Activated naive CD4-positive, alpha-beta T cell treated with anti-CD3 and anti-CD28 coated beads, Interleukin-2, amount 10 ng/mL, durations not matched to agents 7 days and 5 days (primary cell): ENCODE measurements around the gene RTKN2.

Source experiments
- CTCF ChIA-PET: fragments of 350-600 bp; sonication (Branson Sonifier 250); formaldehyde crosslinking; loops from one replicate; lab custom pipeline; 2021; ENCODE audit warnings: antibody characterized with exemption; lab: Charles Lee
- DNase-seq: peaks from one replicate; pipeline ENCODE4 v3.0.0-alpha.2; 2020
- H3K27ac Mint-ChIP-seq: one replicate; pipeline ENCODE4 v1.8.0; 2021; ENCODE audit warnings: mild to moderate bottlenecking, moderate library complexity, mixed read lengths
- H3K27me3 Mint-ChIP-seq: one replicate; pipeline ENCODE4 v1.8.0; 2021; ENCODE audit warnings: mild to moderate bottlenecking, mixed read lengths
- H3K36me3 Mint-ChIP-seq: one replicate; pipeline ENCODE4 v1.8.0; 2021; ENCODE audit warnings: mixed read lengths
- H3K4me1 Mint-ChIP-seq: one replicate; pipeline ENCODE4 v1.8.0; 2021; ENCODE audit warnings: mixed read lengths
- H3K4me3 Mint-ChIP-seq: one replicate; pipeline ENCODE4 v1.8.0; 2021; ENCODE audit warnings: mild to moderate bottlenecking, moderate library complexity, mixed read lengths
- H3K9me3 Mint-ChIP-seq: one replicate; pipeline ENCODE4 v1.8.0; 2021; ENCODE audit warnings: mixed read lengths

The RTKN2 gene

DNA sequence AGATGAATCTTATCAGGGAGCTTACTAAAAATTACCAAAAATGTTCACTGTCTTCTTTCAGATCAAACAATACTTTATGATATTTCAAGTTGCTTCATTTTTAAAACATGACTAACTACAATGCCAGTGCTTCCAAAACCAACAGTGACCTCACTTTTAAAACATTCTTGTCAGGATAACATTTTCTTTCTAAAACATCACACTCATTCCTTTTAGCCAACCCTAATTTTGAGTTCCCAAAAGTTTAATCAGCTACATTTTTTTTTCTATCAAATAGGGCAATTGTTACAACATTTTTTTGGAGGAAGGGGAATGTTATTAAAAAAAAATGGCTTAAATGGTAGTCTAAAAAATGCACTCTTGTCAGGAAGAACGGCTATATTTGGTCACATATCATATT is 37.3 kb downstream of the RTKN2 start:
- no peak overlapping the region for H3K4me3 Mint-ChIP-seq
- H3K9me3 Mint-ChIP-seq: peaks cover 2% of the 10 kb centered on the region
- no peaks in the 10 kb centered on the region for H3K27me3 Mint-ChIP-seq
- CTCF ChIA-PET: no interaction called here
- peaks cover 32% of the 10 kb centered on the region for H3K4me1 Mint-ChIP-seq
- H3K36me3 Mint-ChIP-seq: peaks cover 16% of the 10 kb centered on the region
- no peak for DNase-seq
- H3K27ac Mint-ChIP-seq: no peak overlapping the region

DNA sequence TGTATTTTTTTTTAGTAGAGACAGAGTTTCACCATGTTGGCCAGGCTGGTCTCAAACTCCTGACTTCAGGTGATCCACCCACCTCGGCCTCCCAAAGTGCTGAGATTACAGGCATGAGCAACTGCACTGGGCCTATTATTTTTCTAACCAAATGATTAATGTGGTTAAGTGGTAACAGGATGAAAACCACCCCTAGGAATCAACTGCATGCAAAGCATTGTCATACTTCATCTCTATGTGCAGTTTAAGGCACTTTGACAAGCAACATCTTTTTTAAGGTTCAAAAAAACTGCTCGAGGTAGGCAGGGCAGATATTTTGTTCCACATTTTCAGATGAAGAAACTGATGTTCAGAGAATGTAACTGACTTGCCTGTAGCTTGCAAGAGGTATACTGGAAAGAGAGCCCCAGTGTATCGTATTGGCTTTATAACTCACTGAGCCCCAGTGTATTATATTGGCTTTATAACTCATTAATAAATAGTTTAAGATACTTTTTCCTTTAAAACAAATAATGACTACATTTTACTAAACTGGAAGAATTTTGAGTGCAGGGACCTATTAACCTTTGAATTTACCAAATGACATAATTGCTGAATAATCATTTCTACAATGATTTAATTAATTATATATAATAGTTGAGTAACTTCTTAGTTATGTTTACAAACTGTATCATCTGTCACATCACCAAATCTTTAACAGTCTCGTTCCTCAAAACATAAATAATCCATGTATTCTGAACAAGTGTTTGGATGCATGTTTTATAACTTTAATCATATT is 38.1 kb downstream of the RTKN2 start:
- peaks cover 30% of the 10 kb centered on the region for H3K4me1 Mint-ChIP-seq
- peaks cover 17% of the 10 kb centered on the region for H3K36me3 Mint-ChIP-seq
- peak overlapping the region; percentile 30 for H3K27ac Mint-ChIP-seq
- no peak for DNase-seq
- CTCF ChIA-PET: interaction anchor here (1.3 kb wide), 1 partner anchor 15 kb away, joined by 6 read pairs; no protein-coding TSS in a partner anchor
- H3K27me3 Mint-ChIP-seq: no peaks in the 10 kb centered on the region
- H3K4me3 Mint-ChIP-seq: no peak overlapping the region
- H3K9me3 Mint-ChIP-seq: peaks cover 2% of the 10 kb centered on the region

DNA sequence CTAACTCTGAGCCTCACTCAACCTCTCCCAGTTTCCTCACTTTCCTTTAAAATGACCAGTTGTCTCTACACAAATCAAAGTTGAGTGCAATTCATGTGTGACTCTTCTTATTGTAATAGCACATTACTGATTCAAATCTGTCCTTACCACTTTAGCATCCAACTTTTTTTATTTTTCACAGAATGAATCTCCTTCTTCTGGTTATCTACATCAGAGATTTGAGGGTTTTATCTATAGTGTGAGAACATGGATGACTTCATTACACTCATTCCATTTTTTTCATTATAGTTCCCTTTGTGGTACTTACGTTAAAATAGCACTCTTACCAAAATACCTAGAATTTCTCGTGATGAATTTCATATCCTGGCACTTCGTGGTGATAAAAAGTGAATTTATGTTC is 43.3 kb downstream of the RTKN2 start:
- H3K4me1 Mint-ChIP-seq: peaks cover 7% of the 10 kb centered on the region
- H3K27me3 Mint-ChIP-seq: no peaks in the 10 kb centered on the region
- no peak overlapping the region for H3K27ac Mint-ChIP-seq
- no peak for DNase-seq
- H3K9me3 Mint-ChIP-seq: peaks cover 4% of the 10 kb centered on the region
- H3K4me3 Mint-ChIP-seq: no peak overlapping the region
- CTCF ChIA-PET: no interaction called here
- peaks cover 23% of the 10 kb centered on the region for H3K36me3 Mint-ChIP-seq

DNA sequence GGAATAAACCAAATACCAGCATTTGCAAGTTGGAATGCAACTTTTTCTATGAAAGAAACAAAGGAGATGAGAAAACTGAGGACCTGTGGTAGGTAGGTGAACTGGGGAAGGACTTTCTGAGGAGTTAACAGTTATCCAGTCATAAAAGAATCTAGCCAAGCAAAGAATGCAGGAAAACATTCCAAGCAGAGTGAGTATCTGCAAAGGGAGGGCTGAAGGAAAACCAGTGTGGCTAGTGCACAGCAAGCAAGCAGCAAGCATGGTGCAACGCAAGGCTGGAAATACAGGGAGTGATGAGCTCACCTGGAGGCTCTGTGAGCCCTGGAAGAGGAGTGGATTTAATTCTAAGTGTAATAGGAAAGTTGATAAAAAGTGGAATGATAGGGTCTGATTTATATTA is 44.0 kb downstream of the RTKN2 start:
- peaks cover 4% of the 10 kb centered on the region for H3K9me3 Mint-ChIP-seq
- H3K27me3 Mint-ChIP-seq: no peaks in the 10 kb centered on the region
- no peak overlapping the region for H3K4me3 Mint-ChIP-seq
- peaks cover 23% of the 10 kb centered on the region for H3K36me3 Mint-ChIP-seq
- no peak for DNase-seq
- no peak overlapping the region for H3K27ac Mint-ChIP-seq
- CTCF ChIA-PET: no interaction called here
- H3K4me1 Mint-ChIP-seq: peaks cover 3% of the 10 kb centered on the region

DNA sequence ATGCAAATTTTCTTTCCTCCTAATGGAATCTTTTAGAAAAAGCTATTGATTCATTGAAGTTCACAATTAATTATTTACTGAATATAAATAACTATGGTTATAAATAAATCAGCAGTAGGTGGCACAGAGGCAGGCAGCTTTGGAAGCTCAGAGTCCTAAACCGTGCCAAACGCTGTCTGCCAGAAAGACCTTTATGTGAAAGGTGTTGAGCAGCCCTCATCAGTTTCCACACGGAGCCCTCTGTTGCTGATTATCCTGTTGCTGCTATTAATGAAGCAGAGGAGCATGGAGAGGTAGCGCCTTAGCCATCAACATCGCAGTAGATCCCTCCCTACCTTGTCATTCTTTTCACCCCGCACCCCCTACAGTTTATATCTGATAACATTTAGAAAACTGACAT is 51.0 kb downstream of the RTKN2 start:
- no peak for DNase-seq
- peaks cover 3% of the 10 kb centered on the region for H3K4me1 Mint-ChIP-seq
- H3K27ac Mint-ChIP-seq: no peak overlapping the region
- H3K9me3 Mint-ChIP-seq: peaks cover 3% of the 10 kb centered on the region
- peaks cover 24% of the 10 kb centered on the region for H3K36me3 Mint-ChIP-seq
- CTCF ChIA-PET: interaction anchor here (1.1 kb wide), 1 partner anchor 9 kb away, joined by 3 read pairs; no protein-coding TSS in a partner anchor
- no peaks in the 10 kb centered on the region for H3K27me3 Mint-ChIP-seq
- H3K4me3 Mint-ChIP-seq: no peak overlapping the region

DNA sequence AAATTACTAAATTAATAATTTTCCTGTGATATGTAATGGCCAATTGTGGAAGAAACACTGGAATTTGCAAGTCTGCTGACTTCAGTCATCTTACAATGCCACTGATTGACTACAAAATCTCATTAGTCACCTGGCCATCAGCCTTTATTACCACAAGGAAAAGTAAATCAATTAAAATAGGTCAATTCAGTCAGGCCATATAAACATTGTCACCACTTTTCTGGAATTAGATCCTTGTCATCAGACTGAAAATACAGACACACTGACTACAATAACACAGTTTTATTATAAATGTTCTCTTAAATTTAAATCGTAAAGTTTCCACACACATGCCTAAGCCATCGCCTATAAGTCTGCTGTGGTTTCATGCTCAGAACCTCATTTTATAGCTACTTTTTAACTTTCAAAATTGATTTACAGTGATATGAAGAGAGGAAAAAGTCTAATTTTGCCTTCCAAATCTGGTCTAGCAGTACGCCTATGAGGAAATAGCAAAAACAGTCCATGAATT is 54.2 kb downstream of the RTKN2 start:
- Mint-ChIP-seq H3K4me3 (no peak overlapping the region), H3K4me1 (peaks cover 3% of the 10 kb centered on the region), H3K36me3 (peaks cover 27% of the 10 kb centered on the region), H3K27me3 (no peaks in the 10 kb centered on the region), H3K27ac (no peak overlapping the region), H3K9me3 (peaks cover 5% of the 10 kb centered on the region)
- CTCF ChIA-PET: no interaction called here
- DNase-seq: no peak

DNA sequence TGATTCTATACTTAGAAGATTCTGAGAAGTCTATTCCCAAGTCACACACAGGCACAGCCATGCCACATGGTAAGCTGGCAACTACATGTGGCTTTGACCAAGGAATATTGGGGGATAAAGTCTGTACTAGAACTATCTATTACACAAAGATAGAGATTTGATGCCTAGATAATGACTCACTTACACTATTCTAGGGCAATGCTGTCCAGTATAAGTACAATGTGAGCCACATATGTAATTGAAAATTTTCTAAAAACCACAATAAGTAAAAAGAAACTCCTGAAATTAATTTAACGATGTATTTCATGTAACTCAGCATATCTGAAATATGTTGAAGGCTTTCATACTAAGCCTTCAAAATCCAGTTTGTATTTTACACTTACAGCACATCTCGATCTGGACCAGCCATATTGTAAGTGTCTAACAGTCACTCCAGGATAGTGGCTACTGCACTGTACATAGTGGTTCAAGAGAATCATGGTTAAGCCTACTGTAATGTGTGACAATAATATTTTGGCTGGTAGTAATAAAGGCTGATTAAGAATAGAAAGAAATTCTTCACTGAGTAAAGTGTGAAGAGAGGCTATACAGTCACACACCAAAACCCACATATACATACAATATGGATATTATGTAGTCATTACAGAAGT is 62.8 kb downstream of the RTKN2 start:
- no peaks in the 10 kb centered on the region for H3K27me3 Mint-ChIP-seq
- peaks cover 8% of the 10 kb centered on the region for H3K4me1 Mint-ChIP-seq
- H3K4me3 Mint-ChIP-seq: no peak overlapping the region
- CTCF ChIA-PET: interaction anchor here (1.0 kb wide), 1 partner anchor 10 kb away, joined by 3 read pairs; no protein-coding TSS in a partner anchor
- H3K36me3 Mint-ChIP-seq: peaks cover 35% of the 10 kb centered on the region
- H3K27ac Mint-ChIP-seq: no peak overlapping the region
- no peak for DNase-seq
- peaks cover 2% of the 10 kb centered on the region for H3K9me3 Mint-ChIP-seq

DNA sequence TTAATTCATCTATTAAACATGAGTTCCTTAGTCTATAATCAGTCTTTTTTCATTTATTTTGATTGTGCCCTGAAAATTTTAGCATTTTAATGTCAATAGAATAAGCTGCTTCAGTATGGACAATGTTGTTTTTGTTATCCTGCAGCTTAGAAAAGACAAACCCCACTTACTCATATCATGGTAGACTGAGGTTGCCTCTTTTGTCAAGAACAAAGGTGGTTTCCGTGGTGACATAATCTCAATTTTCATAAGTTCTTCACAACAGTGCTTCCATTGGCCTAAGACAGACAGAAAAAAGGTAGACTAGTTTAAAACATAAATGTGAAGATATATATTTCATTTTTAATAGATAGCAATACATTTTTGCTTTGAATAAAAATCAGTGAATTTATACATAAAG is 69.1 kb downstream of the RTKN2 start:
- peaks cover 34% of the 10 kb centered on the region for H3K36me3 Mint-ChIP-seq
- DNase-seq: no peak
- H3K9me3 Mint-ChIP-seq: no peaks in the 10 kb centered on the region
- CTCF ChIA-PET: interaction anchor here (1.6 to 4.2 kb wide), 2 partner anchors 12 to 45 kb away, joined by 5 to 12 read pairs; no protein-coding TSS in a partner anchor
- H3K27ac Mint-ChIP-seq: peak overlapping the region; percentile 24
- H3K4me3 Mint-ChIP-seq: no peak overlapping the region
- H3K27me3 Mint-ChIP-seq: no peaks in the 10 kb centered on the region
- H3K4me1 Mint-ChIP-seq: peaks cover 36% of the 10 kb centered on the region

DNA sequence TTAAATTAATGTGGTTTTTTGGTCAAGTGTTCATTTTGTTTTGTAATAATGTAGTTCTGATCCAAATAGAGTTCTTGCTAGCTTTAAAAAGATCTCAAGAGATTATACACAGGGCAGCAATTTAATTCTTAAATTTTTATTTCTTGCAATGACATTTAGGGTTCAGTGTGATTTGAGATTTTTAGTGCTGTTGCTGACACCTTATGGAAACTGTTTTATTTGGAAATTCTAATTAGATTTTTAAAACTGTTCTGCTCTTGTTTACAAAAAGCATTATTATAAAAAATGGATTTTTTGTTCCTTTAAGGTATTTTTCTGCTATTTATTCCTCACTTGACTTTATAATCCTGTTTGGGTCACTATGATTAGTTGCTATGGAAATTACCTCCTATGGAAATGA is 72.1 kb downstream of the RTKN2 start:
- peaks cover 21% of the 10 kb centered on the region for H3K36me3 Mint-ChIP-seq
- H3K27ac Mint-ChIP-seq: no peak overlapping the region
- CTCF ChIA-PET: interaction anchor here (4.2 kb wide), 1 partner anchor 9 kb away, joined by 12 read pairs; no protein-coding TSS in a partner anchor
- H3K4me1 Mint-ChIP-seq: peaks cover 33% of the 10 kb centered on the region
- DNase-seq: no peak
- H3K27me3 Mint-ChIP-seq: no peaks in the 10 kb centered on the region
- no peak overlapping the region for H3K4me3 Mint-ChIP-seq
- no peaks in the 10 kb centered on the region for H3K9me3 Mint-ChIP-seq

DNA sequence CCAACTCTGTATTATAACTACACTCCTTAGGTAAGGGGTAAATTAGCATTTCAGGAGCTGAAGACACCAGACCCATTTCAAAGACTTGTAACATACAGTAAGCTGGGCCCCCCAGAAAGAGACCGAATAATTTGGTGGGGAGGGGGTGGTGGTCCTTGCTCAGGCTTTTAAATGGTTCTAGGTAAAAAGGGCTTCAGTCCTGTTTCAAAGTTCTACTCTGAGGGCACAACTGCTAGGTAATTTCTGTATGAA is 73.0 kb downstream of the RTKN2 start:
- CTCF ChIA-PET: interaction anchor here (0.7 to 1.5 kb wide), 4 partner anchors 10 to 158 kb away, joined by 3 to 7 read pairs (median 3); no protein-coding TSS in a partner anchor
- Mint-ChIP-seq H3K4me1 (peaks cover 28% of the 10 kb centered on the region), H3K27me3 (no peaks in the 10 kb centered on the region), H3K4me3 (no peak overlapping the region), H3K9me3 (no peaks in the 10 kb centered on the region), H3K27ac (no peak overlapping the region), H3K36me3 (peaks cover 27% of the 10 kb centered on the region)
- no peak for DNase-seq

DNA sequence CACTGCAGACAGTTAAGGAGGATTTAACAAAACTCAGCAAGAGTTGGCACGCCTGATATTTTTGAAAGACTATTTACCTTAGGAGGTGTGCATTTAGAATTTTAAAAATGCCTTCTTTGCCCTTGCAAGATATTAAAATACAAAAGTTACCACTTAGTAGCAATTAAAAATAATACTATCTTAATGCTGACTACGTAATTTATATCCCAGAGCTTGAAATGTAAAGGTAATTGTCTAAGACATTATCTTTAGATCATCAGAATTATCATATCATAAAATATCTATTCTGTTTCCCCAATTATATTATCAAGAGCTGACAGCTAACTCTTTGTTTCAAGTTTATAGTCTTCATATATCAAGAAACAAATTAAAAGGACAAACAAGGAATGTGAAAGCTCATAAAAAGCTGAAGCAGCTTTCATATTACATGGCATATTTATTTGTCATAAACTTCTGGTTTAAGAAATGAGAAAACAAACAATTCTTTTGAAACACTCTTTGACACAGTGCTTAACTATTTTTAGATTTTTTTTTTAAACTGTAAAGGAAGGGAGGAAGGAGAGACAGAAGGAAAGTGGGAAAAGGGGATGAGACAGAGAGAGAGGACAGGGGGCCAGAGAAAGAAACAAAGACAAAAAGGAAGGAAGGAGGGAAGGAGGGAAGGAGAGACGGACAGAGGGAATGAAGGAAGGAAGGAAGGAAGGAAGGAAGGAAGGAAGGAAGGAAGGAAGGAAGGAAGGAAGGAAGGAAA is 73.5 kb downstream of the RTKN2 start:
- peaks cover 28% of the 10 kb centered on the region for H3K4me1 Mint-ChIP-seq

DNA sequence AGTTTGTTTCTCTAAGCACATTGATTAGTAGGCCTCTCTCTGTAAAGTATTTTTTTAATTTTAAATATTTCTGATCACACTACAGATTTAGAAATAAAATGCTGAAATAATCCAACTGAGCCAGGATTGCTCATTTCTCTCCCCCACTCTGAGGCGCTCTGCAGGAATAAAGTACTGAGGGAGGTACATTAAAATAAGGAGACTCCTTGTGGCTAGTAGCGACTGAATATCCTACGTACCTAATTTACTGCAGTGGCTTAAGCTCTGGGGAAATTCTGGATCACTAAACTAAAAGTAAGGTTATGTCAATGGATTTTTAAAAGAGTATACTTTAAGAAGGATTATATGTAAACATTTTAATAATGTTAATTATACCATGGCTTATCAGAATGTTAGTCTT is 75.2 kb downstream of the RTKN2 start:
- no peaks in the 10 kb centered on the region for H3K27me3 Mint-ChIP-seq
- peaks cover 22% of the 10 kb centered on the region for H3K4me1 Mint-ChIP-seq
- CTCF ChIA-PET: no interaction called here
- peaks cover 34% of the 10 kb centered on the region for H3K36me3 Mint-ChIP-seq
- H3K9me3 Mint-ChIP-seq: peaks cover under 1% of the 10 kb centered on the region
- no peak overlapping the region for H3K27ac Mint-ChIP-seq
- H3K4me3 Mint-ChIP-seq: no peak overlapping the region
- no peak for DNase-seq

More for the DNA sequence above, 73.5 kb downstream of the RTKN2 start:
- CTCF ChIA-PET: interaction anchor here (0.7 to 1.5 kb wide), 4 partner anchors 10 to 158 kb away, joined by 3 to 7 read pairs (median 3); no protein-coding TSS in a partner anchor
- H3K27ac Mint-ChIP-seq: no peak overlapping the region
- peaks cover 26% of the 10 kb centered on the region for H3K36me3 Mint-ChIP-seq
- H3K4me3 Mint-ChIP-seq: no peak overlapping the region
- H3K9me3 Mint-ChIP-seq: no peaks in the 10 kb centered on the region
- no peak for DNase-seq
- no peaks in the 10 kb centered on the region for H3K27me3 Mint-ChIP-seq

DNA sequence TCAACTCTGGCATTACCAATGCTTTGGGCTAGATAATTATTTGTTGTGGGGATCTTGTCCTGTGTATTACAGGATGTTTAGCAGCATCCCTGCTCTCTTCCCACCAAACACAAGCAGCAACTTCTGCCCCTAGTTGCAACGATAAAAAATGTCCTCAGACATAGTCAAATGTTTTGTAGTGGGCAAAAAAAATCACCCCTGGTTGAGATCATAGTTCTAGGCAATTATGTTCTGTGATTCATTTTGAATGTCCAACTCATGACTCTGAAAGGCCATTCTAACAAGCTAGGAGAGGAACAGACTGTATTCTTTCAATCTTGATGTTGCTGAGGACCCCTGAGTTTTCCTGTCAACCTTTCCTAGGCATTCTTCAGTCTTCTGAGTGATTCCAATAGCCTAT is 79.5 kb downstream of the RTKN2 start:
- Mint-ChIP-seq H3K4me1 (peaks cover 46% of the 10 kb centered on the region), H3K9me3 (peaks cover 4% of the 10 kb centered on the region), H3K4me3 (no peak overlapping the region), H3K27ac (no peak overlapping the region), H3K27me3 (no peaks in the 10 kb centered on the region), H3K36me3 (peaks cover 47% of the 10 kb centered on the region)
- DNase-seq: no peak
- CTCF ChIA-PET: interaction anchor here (2.5 kb wide), 1 partner anchor 9 kb away, joined by 12 read pairs; no protein-coding TSS in a partner anchor
